Skeletal muscle tissue (tissue), 4 donors: ENCODE measurements around the gene SCYGR5. TPM values are rescaled to one million over a fixed set of nuclear protein-coding genes. Genes with fewer than 3 reads are reported as not detected.

Experiments used
- H3K27ac ChIP-seq: one replicate; pipeline ENCODE4 v1.7.0; 2013; ENCODE audit warnings: mild to moderate bottlenecking, low read depth, low read length, inconsistent platforms
- H3K27me3 ChIP-seq, 3 donors: one replicate each; pipeline ENCODE4 v1.7.0; 2013; ENCODE audit warnings: low read length in 3 of 3; ENCODE audit not compliant: control insufficient read depth in 3 of 3, insufficient read depth in 3 of 3
- H3K36me3 ChIP-seq, 3 donors: one replicate each; pipeline ENCODE4 v1.7.0; 2013; ENCODE audit warnings: low read length in 3 of 3; ENCODE audit not compliant: control insufficient read depth in 3 of 3, insufficient read depth in 3 of 3
- H3K4me1 ChIP-seq, 3 donors: one replicate each; pipeline ENCODE4 v1.7.0; 2013; ENCODE audit warnings: low read length in 3 of 3, mild to moderate bottlenecking in 3 of 3; ENCODE audit not compliant: control insufficient read depth in 3 of 3, insufficient read depth in 3 of 3
- H3K4me3 ChIP-seq, 3 donors: one replicate each; pipeline ENCODE4 v1.7.0; 2013; ENCODE audit warnings: low read length in 3 of 3
- H3K9ac ChIP-seq, 3 donors: one replicate each; pipeline ENCODE4 v1.7.0; 2013; ENCODE audit warnings: low read length in 3 of 3, mild to moderate bottlenecking in 3 of 3, moderate library complexity in 2 of 3, low read depth in 1 of 3
- H3K9me3 ChIP-seq, 3 donors: one replicate each; pipeline ENCODE4 v1.7.0; 2013; ENCODE audit warnings: low read length in 3 of 3; ENCODE audit not compliant: control insufficient read depth in 3 of 3
- total RNA-seq: library from RNA; depleted of rRNA; stranded (reverse); fragments of >200 nt; gene quantifications from one replicate; pipeline ENCODE4 v1.2.3, GENCODE V29; 2014
- donor health status: Osteomylitis.

SCYGR5 gene
- total RNA-seq, 1 donor from 2014 or later = not detected

DNA sequence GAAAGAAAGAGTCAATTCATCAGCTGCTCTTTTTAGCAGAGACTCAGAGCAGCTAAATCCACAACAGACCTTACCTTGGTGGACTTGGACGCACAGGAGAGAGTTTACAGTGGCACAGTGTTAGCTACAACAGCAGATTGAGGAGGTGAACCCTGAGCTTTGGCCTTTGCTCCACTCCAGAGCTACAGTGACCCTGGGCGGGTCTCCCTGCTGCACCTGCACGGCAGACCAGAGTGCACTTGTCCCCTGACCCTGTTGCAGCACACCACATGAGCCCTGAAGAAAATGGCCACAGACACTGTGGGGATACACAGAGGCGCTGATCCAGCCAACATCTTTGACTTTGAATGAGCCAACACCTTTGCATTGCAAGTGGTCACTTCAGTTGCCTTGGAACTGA is 40.3 kb downstream of the SCYGR5 start:
- no peaks in the 10 kb centered on the region for H3K27me3 ChIP-seq
- H3K4me1 ChIP-seq = peaks cover 0 to 2% (median 0%) of the 10 kb centered on the region in 3 donors

DNA sequence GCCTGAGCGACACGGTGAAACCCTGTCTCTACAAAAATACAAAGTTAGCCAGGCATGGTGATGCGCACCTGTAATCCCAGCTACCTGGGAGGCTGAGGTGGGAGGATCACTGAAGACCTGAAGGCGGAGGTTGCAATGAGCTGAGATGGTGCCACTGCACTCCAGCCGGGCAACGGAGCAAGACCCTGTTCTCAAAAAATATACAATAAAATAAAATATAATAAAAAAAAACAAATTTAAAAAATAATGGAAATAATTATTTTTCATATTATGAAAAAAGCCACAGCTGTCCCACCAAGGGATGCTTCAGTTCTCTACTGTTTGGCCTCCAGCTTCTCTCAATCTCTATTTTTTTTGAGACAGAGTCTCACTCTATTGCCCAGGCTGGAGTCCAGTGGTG is 40.8 kb downstream of the SCYGR5 start:
- Histone ChIP-seq H3K9me3 (no peaks in the 10 kb centered on the region), H3K36me3 (no peaks in the 10 kb centered on the region), H3K27me3 (no peaks in the 10 kb centered on the region), H3K4me1 (peaks cover 0 to 2% (median 0%) of the 10 kb centered on the region in 3 donors), H3K9ac (no peak overlapping the region), H3K4me3 (no peak overlapping the region), H3K27ac (no peak overlapping the region)

More for the DNA sequence above, 40.3 kb downstream of the SCYGR5 start:
- Histone ChIP-seq H3K9me3 (peaks cover 0 to 3% (median 0%) of the 10 kb centered on the region in 3 donors), H3K36me3 (no peaks in the 10 kb centered on the region), H3K27ac (no peak overlapping the region), H3K9ac (no peak overlapping the region), H3K4me3 (no peak overlapping the region)

DNA sequence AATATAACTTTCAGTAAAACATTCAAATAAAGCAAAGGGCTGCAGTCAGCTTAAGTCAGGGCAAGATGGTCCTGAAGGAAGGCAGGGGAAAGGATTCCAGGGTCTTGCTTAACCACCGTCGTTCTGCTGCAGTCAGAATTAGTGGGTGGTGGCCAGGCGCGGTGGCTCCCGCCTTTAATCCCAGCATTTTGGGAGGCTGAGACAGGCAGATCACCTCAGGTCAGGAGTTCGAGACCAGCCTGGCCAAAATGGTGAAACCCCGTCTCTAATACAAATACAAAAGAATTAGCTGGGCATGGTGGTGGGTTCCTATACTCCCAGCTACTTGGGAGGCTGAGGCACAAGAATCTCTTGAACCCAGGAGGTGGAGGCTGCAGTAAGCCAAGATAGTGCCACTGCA is 44.4 kb downstream of the SCYGR5 start:
- no peak overlapping the region for H3K27ac ChIP-seq
- H3K27me3 ChIP-seq = no peaks in the 10 kb centered on the region
- H3K9me3 ChIP-seq = no peaks in the 10 kb centered on the region
- no peak overlapping the region for H3K4me3 ChIP-seq
- no peak overlapping the region for H3K9ac ChIP-seq
- no peaks in the 10 kb centered on the region for H3K36me3 ChIP-seq
- no peaks in the 10 kb centered on the region for H3K4me1 ChIP-seq

DNA sequence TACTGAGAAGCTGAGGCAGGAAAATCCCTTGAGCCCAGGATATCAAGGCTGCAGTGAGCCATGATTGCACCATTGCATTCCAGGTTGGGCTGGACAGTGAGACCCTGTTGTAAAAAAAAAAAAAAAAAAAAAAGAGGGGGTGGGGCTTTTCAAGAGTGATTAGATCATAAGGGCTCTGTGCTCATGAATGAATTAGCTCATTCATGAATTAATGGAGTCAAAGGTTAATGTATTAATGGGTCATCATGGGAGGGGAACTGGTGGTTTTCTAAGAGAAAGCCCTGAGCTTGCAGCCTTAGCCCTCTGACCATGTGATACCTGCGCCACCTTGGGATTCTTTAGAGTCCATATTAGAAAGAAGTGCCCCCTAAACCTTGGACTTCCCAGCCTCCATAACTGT is 46.7 kb downstream of the SCYGR5 start:
- H3K9me3 ChIP-seq = no peaks in the 10 kb centered on the region
- no peaks in the 10 kb centered on the region for H3K36me3 ChIP-seq
- H3K27me3 ChIP-seq = peaks cover 0 to 4% (median 3%) of the 10 kb centered on the region in 3 donors
- no peak overlapping the region for H3K27ac ChIP-seq
- H3K9ac ChIP-seq = no peak overlapping the region
- H3K4me3 ChIP-seq = no peak overlapping the region
- no peaks in the 10 kb centered on the region for H3K4me1 ChIP-seq

DNA sequence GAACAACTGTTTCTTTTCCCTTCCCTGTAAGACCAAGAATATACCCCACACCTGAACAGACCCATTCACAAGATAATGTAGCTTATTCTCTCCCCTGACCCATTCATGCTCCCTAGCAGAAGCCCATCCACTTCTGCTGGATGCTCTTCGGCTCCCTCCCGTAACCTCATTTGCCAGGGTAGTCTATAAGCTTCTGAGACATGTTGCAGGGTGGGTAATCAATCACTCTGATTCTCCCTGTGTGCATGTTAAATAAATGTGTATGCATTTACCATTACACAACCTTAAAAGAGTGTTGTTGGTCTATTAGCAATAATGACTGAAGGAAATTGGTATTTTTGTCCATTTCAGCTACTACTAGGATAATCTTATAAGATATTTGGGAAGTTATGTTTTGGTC is 49.9 kb downstream of the SCYGR5 start:
- H3K4me3 ChIP-seq = no peak overlapping the region
- peaks cover 0 to 7% (median 4%) of the 10 kb centered on the region in 3 donors for H3K27me3 ChIP-seq
- no peaks in the 10 kb centered on the region for H3K4me1 ChIP-seq
- no peaks in the 10 kb centered on the region for H3K36me3 ChIP-seq
- H3K9ac ChIP-seq = no peak overlapping the region
- no peak overlapping the region for H3K27ac ChIP-seq
- no peaks in the 10 kb centered on the region for H3K9me3 ChIP-seq

Other genes with a start within 250 kb of the SCYGR5 start
- gene AGFG1, start 194.6 kb upstream of the SCYGR5 start, total RNA-seq = 20.9 TPM
- not detected for gene SCYGR2, start 67.9 kb upstream of the SCYGR5 start, total RNA-seq
- not detected for gene SCYGR3, start 52.0 kb upstream of the SCYGR5 start, total RNA-seq
- not detected for gene SCYGR4, start 49.3 kb upstream of the SCYGR5 start, total RNA-seq
- 4.2 TPM for gene SLC19A3, start 51.2 kb downstream of the SCYGR5 start, total RNA-seq
- not detected for gene SCYGR6, start 58.0 kb downstream of the SCYGR5 start, total RNA-seq
- not detected for gene SCYGR7, start 61.5 kb downstream of the SCYGR5 start, total RNA-seq
- gene SCYGR8, start 79.1 kb downstream of the SCYGR5 start, total RNA-seq = not detected
- gene CCL20, start 147.0 kb downstream of the SCYGR5 start, total RNA-seq = not detected
- not detected for gene DAW1, start 204.8 kb downstream of the SCYGR5 start, total RNA-seq